K562 (cell line): ENCODE results near the gene INS. TPM values are rescaled to one million over a fixed set of nuclear protein-coding genes. Genes with fewer than 3 reads are reported as not detected.

Source experiments
- ATAC-seq: fragments of 200-7000 bp; cut with Tn5 transposase; 3 replicates; pipeline ENCODE4 v1.9.1; 2020; ENCODE audit warnings: moderate library complexity
- BruUV-seq: library from RNA; stranded (reverse); fragments of 400-500 nt; replicated peaks from 2 replicates; lab custom pipeline; 2021; lab: Mats Ljungman, UMichigan
- CTCF ChIA-PET: fragments of 300-600 bp; formaldehyde crosslinking; extraction: SDS; loops from one replicate; lab custom pipeline; 2021; ENCODE audit warnings: low intra/inter-chr PET ratio; lab: Yijun Ruan, JAX
- POLR2A ChIA-PET: fragments of 300-600, 350-650 bp; sonication (Branson Sonifier 250); formaldehyde crosslinking; extraction: SDS; loops from one replicate; lab custom pipeline; 2021; ENCODE audit warnings: antibody characterized with exemption, inconsistent platforms; lab: Yijun Ruan, JAX
- DNase-seq, 4 experiments: peaks; one replicate each; pipeline versions ENCODE4 v3.0.0 to v3.0.0-alpha.2; 2011 to 2018; ENCODE audit warnings: low spot score in 3 of 4, mixed read lengths in 3 of 4; ENCODE audit errors: extremely low read depth in 1 of 4
- FAIRE-seq: peaks from 2 replicates; lab custom pipeline; 2011; peaks lifted over from hg19 to GRCh38; lab: Jason Lieb, UNC
- H2AFZ ChIP-seq: 2 replicates; pipeline ENCODE4 v1.6.0; 2011; ENCODE audit warnings: low read depth, low read length, control low read depth, inconsistent platforms
- H3K27ac ChIP-seq: fragments of 200-600 bp; 3 replicates; pipeline ENCODE4 v1.8.0; 2011; ENCODE audit warnings: low read depth, mild to moderate bottlenecking, control low read depth, inconsistent platforms, low read length, moderate library complexity, mixed read lengths; ENCODE audit errors: extremely low read depth
- H3K27me3 ChIP-seq, 2 experiments: fragments of 300-600 bp in 1 of 2; 2 replicates in 1 of 2; 3 replicates in 1 of 2; pipeline versions ENCODE4 v1.6.0 to v1.8.0; 2011; ENCODE audit warnings: inconsistent platforms in 2 of 2, low read length in 2 of 2, mild to moderate bottlenecking in 1 of 2, mixed read lengths in 1 of 2, moderate library complexity in 1 of 2; ENCODE audit not compliant: control insufficient read depth in 2 of 2, insufficient read depth in 2 of 2
- H3K36me3 ChIP-seq: fragments of 300-600 bp; 3 replicates; pipeline ENCODE4 v1.8.0; 2011; ENCODE audit warnings: mild to moderate bottlenecking, low read length, inconsistent platforms; ENCODE audit not compliant: control insufficient read depth, insufficient read depth
- H3K4me1 ChIP-seq, 2 experiments: fragments of 200-600 bp in 1 of 2; replicated peaks in 1 of 2; 2 replicates in 1 of 2; 3 replicates in 1 of 2; pipeline versions ENCODE4 v1.5.1 to v1.8.0; 2011; ENCODE audit warnings: inconsistent platforms in 2 of 2, low read length in 2 of 2, mild to moderate bottlenecking in 1 of 2, mixed read lengths in 1 of 2, moderate library complexity in 1 of 2; ENCODE audit not compliant: control insufficient read depth in 2 of 2, insufficient read depth in 2 of 2
- H3K4me2 ChIP-seq: 2 replicates; pipeline ENCODE4 v1.6.1; 2011; ENCODE audit warnings: low read length, control low read depth, inconsistent platforms, mixed read lengths; ENCODE audit not compliant: insufficient read depth
- H3K4me3 ChIP-seq: fragments of 200-600 bp; sonication (generic), shearing (Covaris generic); 2 replicates; pipeline ENCODE4 v1.5.1; 2016; ENCODE audit warnings: control low read depth, inconsistent platforms
- H3K79me2 ChIP-seq: fragments of 200-600 bp; 3 replicates; pipeline ENCODE4 v1.8.0; 2011; ENCODE audit warnings: low read length, inconsistent platforms; ENCODE audit not compliant: control insufficient read depth, insufficient read depth
- H3K9ac ChIP-seq, 2 experiments: 2 replicates each; pipeline versions ENCODE4 v1.6.0 to v1.6.1; 2011; ENCODE audit warnings: low read depth in 2 of 2, low read length in 2 of 2, control low read depth in 1 of 2, inconsistent platforms in 1 of 2, mild to moderate bottlenecking in 1 of 2, mixed read lengths in 1 of 2; ENCODE audit not compliant: insufficient read depth in 1 of 2
- H3K9me1 ChIP-seq: one replicate; pipeline ENCODE4 v1.6.0; 2011; ENCODE audit warnings: inconsistent platforms, mild to moderate bottlenecking, low read length, moderate library complexity; ENCODE audit not compliant: control insufficient read depth, insufficient read depth
- H3K9me3 ChIP-seq: replicated peaks from 2 replicates; pipeline ENCODE4 v1.5.1; 2011; ENCODE audit warnings: low read depth, low read length, inconsistent platforms; ENCODE audit not compliant: control insufficient read depth, insufficient read depth
- H4K20me1 ChIP-seq: replicated peaks from 2 replicates; pipeline ENCODE4 v1.6.1; 2011; ENCODE audit warnings: low read length, inconsistent platforms, mixed read lengths; ENCODE audit not compliant: control insufficient read depth, insufficient read depth
- E2F1 ChIP-seq: sonication (generic); formaldehyde crosslinking; IDR thresholded peaks from 2 replicates; pipeline ENCODE4 v1.8.1; 2023; ENCODE audit warnings: mild to moderate bottlenecking, missing genetic modification reagents, moderate library complexity
- NONO ChIP-seq, 2 experiments: fragments of 200-400 bp in 1 of 2; fragments of 450-650 bp in 1 of 2; formaldehyde crosslinking in 1 of 2; IDR thresholded peaks; 2 replicates each; pipeline ENCODE4 v1.6.1; 2017; ENCODE audit warnings: low read depth in 2 of 2, mild to moderate bottlenecking in 2 of 2, moderate library complexity in 2 of 2, low read length in 1 of 2
- PCBP2 ChIP-seq: fragments of 200-400 bp; formaldehyde crosslinking; IDR thresholded peaks from 2 replicates; pipeline ENCODE4 v1.6.1; 2018; ENCODE audit warnings: low read length, low read depth, mild to moderate bottlenecking, moderate library complexity; ENCODE audit not compliant: poor library complexity, severe bottlenecking
- WGBS: fragments of 100-300 bp; shearing (Covaris generic); methylation state at CpG from one replicate; pipeline ENCODE4 v1.1.6; 2016; ENCODE audit warnings: low coverage, mixed read lengths; ENCODE audit not compliant: insufficient coverage; ENCODE audit errors: missing lambda C conversion rate; 5-methylcytosine and 5-hydroxymethylcytosine counted together
- in situ Hi-C: fragments of 300-500 bp; cut with MboI; formaldehyde crosslinking; loops from 4 replicates; pipeline ENCODE4 v1.15.0; 2018; ENCODE audit warnings: inconsistent platforms, mixed read lengths
- intact Hi-C: fragments of 100-400 bp; cut with micrococcal nuclease; formaldehyde crosslinking; loops from 2 replicates; pipeline ENCODE4 v1.14.2; 2022
- polyA plus RNA-seq, 8 experiments: library from polyadenylated mRNA; depleted of rRNA in 4 of 8; stranded (reverse) in 5 of 8; unstranded in 3 of 8; fragments of >200 nt; fragmentation: Nextera tagmentation in 2 of 8; fragmentation: Illumina TruSeq in 1 of 8; extraction: Ambion mirVana in 2 of 8; extraction: Trizol in 1 of 8; gene quantifications; 2 replicates each; pipeline versions ENCODE4 v1.2.1 to v1.2.3, GENCODE V29; 2011 to 2014; ENCODE audit warnings: inconsistent platforms in 1 of 8, missing spikeins in 1 of 8
- total RNA-seq, 7 experiments: library from RNA; depleted of rRNA in 6 of 7; stranded (reverse); fragments of >200 nt in 6 of 7; fragmentation: Illumina TruSeq in 2 of 7; extraction: Trizol in 2 of 7; gene quantifications; 2 replicates each; pipeline versions ENCODE4 v1.2.1 to v1.2.3, GENCODE V29; 2011 to 2021; ENCODE audit warnings: low replicate concordance in 1 of 7

The INS gene
- total and polyA plus RNA-seq, 9 of the 15 experiments (the other 6 are each of a cell fraction or from before 2014, with no cell fraction given) = not detected

- Histone ChIP-seq H3K36me3 (no peaks in the 10 kb centered on the region), H3K27ac (no peak overlapping the region), H3K9me3 (no peaks in the 10 kb centered on the region), H3K4me3 (no peak overlapping the region), H2AFZ (no peak overlapping the region), H3K27me3 (peaks cover 14 to 56% of the 10 kb centered on the region in 2 experiments), H3K9me1 (no peaks in the 10 kb centered on the region), H3K79me2 (no peaks in the 10 kb centered on the region), H4K20me1 (no peaks in the 10 kb centered on the region), H3K9ac (no peak overlapping the region), H3K4me1 (peaks cover 0 to 28% of the 10 kb centered on the region in 2 experiments; a peak in 2 of 5 replicates), H3K4me2 (no peak overlapping the region)
- FAIRE-seq (no peak), DNase-seq (peak in 1 of 4 experiments; percentile 2), ATAC-seq (no peak)
- POLR2A ChIA-PET = interaction anchor here (0.6 kb wide), 1 partner anchor 56 kb away, joined by 3 read pairs; no protein-coding TSS in a partner anchor
- WGBS = 2% methylated on average over 24 of the region's 24 CpGs
- TF ChIP-seq E2F1 = no peak
- TF ChIP-seq NONO (IDR thresholded peaks at IDR 0.05; ENCODE audit: low read depth in 2 of 2, low read length in 1 of 2) = no peak
- TF ChIP-seq PCBP2 = no peak
- BruUV-seq = no TSS peak
- in situ Hi-C loops (loop anchor here (10.0 kb wide), 1 partner anchor 307 kb away; no protein-coding TSS in a partner anchor), intact Hi-C loops (no loop called here)
- CTCF ChIA-PET = no interaction called here
Measured at GRCh38 chr11:2207773-2208621, 47.0 kb upstream of the INS start.
